IMR-90 (cell line): Measurements from ENCODE around the gene TBC1D10A. TPM values are rescaled to one million over a fixed set of nuclear protein-coding genes. Genes with fewer than 3 reads are reported as not detected.

Source experiments
- ATAC-seq: fragments of 200-7000 bp; cut with Tn5 transposase; 2 replicates; pipeline ENCODE4 v1.9.1; 2020; ENCODE audit warnings: low read depth, mild to moderate bottlenecking, moderate library complexity
- BruUV-seq: library from RNA; stranded (reverse); fragments of 400-500 nt; replicated peaks from 2 replicates; lab custom pipeline; 2021; lab: Mats Ljungman, UMichigan
- CTCF ChIA-PET: fragments of 300-600 bp; formaldehyde crosslinking; extraction: SDS; loops from one replicate; lab custom pipeline; 2021; ENCODE audit warnings: antibody characterized with exemption; lab: Yijun Ruan, JAX
- POLR2A ChIA-PET: fragments of 300-600 bp; sonication (Branson Sonifier 250); formaldehyde crosslinking; loops from one replicate; lab custom pipeline; 2022; ENCODE audit warnings: antibody characterized with exemption; ENCODE audit not compliant: unreplicated experiment; lab: Charles Lee
- DNase-seq: peaks from one replicate; pipeline ENCODE4 v3.0.0; 2013
- H2AFZ ChIP-seq: replicated peaks from 2 replicates; pipeline ENCODE3; 2013; ENCODE audit warnings: low read length, mild to moderate bottlenecking; ENCODE audit not compliant: poor library complexity
- H2AK5ac ChIP-seq: 2 replicates; pipeline ENCODE4 v1.6.1; 2013; ENCODE audit warnings: low read depth, low read length, inconsistent platforms
- H2AK9ac ChIP-seq: replicated peaks from 2 replicates; pipeline ENCODE3; 2013; ENCODE audit warnings: mild to moderate bottlenecking, low read depth, low read length, moderate library complexity; ENCODE audit not compliant: poor library complexity
- H2BK120ac ChIP-seq: 2 replicates; pipeline ENCODE4 v1.6.1; 2013; ENCODE audit warnings: low read depth, low read length, inconsistent platforms
- H2BK15ac ChIP-seq: 3 replicates; pipeline ENCODE4 v1.6.1; 2013; ENCODE audit warnings: low read depth, low read length, inconsistent platforms
- H2BK20ac ChIP-seq: 2 replicates; pipeline ENCODE4 v1.6.1; 2013; ENCODE audit warnings: low read depth, mild to moderate bottlenecking, inconsistent platforms, low read length, moderate library complexity
- H2BK5ac ChIP-seq: 2 replicates; pipeline ENCODE4 v1.6.1; 2013; ENCODE audit warnings: mild to moderate bottlenecking, low read depth, low read length, inconsistent platforms; ENCODE audit not compliant: poor library complexity, severe bottlenecking
- H3K14ac ChIP-seq: replicated peaks from 2 replicates; pipeline ENCODE4 v1.6.1; 2013; ENCODE audit warnings: low read depth, low read length, inconsistent platforms
- H3K18ac ChIP-seq: 2 replicates; pipeline ENCODE4 v1.6.1; 2013; ENCODE audit warnings: low read depth, low read length, control low read depth
- H3K23ac ChIP-seq: 2 replicates; pipeline ENCODE4 v1.6.1; 2013; ENCODE audit warnings: low read depth, low read length, inconsistent platforms
- H3K27ac ChIP-seq: 2 replicates; pipeline ENCODE4 v1.5.1; 2013; ENCODE audit warnings: mild to moderate bottlenecking, control low read depth, low read length; ENCODE audit not compliant: insufficient read depth
- H3K27me3 ChIP-seq: 2 replicates; pipeline ENCODE4 v1.6.1; 2013; ENCODE audit warnings: low read length; ENCODE audit not compliant: control insufficient read depth, insufficient read depth
- H3K36me3 ChIP-seq: 2 replicates; pipeline ENCODE4 v1.6.1; 2013; ENCODE audit warnings: low read length, mixed read lengths; ENCODE audit not compliant: control insufficient read depth, insufficient read depth
- H3K4ac ChIP-seq: 2 replicates; pipeline ENCODE4 v1.6.1; 2013; ENCODE audit warnings: low read depth, low read length, inconsistent platforms
- H3K4me1 ChIP-seq: 2 replicates; pipeline ENCODE4 v1.6.1; 2013; ENCODE audit warnings: low read length, mixed read lengths; ENCODE audit not compliant: control insufficient read depth, insufficient read depth
- H3K4me2 ChIP-seq: 2 replicates; pipeline ENCODE4 v1.6.1; 2013; ENCODE audit warnings: low read depth, mild to moderate bottlenecking, control low read depth, low read length, moderate library complexity
- H3K4me3 ChIP-seq: 2 replicates; pipeline ENCODE4 v1.5.1; 2013; ENCODE audit warnings: low read depth, mild to moderate bottlenecking, control low read depth, low read length, moderate library complexity; ENCODE audit not compliant: insufficient read depth
- H3K56ac ChIP-seq: 2 replicates; pipeline ENCODE4 v1.6.1; 2013; ENCODE audit warnings: low read length, inconsistent platforms; ENCODE audit not compliant: insufficient read depth; ENCODE audit errors: extremely low read depth
- H3K79me1 ChIP-seq, 2 experiments: 2 replicates each; pipeline ENCODE4 v1.6.1; 2013; ENCODE audit warnings: low read length in 2 of 2, inconsistent platforms in 1 of 2, low read depth in 1 of 2
- H3K9ac ChIP-seq: 2 replicates; pipeline ENCODE4 v1.6.1; 2013; ENCODE audit warnings: low read depth, low read length, control low read depth
- H3K9me1 ChIP-seq: 2 replicates; pipeline ENCODE4 v1.6.1; 2013; ENCODE audit warnings: low read length, inconsistent platforms; ENCODE audit not compliant: insufficient read depth
- H3K9me3 ChIP-seq: 2 replicates; pipeline ENCODE4 v1.6.1; 2013; ENCODE audit warnings: low read length; ENCODE audit not compliant: control insufficient read depth, insufficient read depth
- H4K20me1 ChIP-seq: 2 replicates; pipeline ENCODE4 v1.6.1; 2013; ENCODE audit warnings: low read length, inconsistent platforms; ENCODE audit not compliant: insufficient read depth
- H4K5ac ChIP-seq: 2 replicates; pipeline ENCODE4 v1.6.1; 2013; ENCODE audit warnings: mild to moderate bottlenecking, low read depth, low read length, control low read depth
- H4K8ac ChIP-seq, 2 experiments: 2 replicates each; pipeline ENCODE4 v1.6.1; 2013; ENCODE audit warnings: low read depth in 2 of 2, low read length in 2 of 2, control low read depth in 1 of 2, inconsistent platforms in 1 of 2
- H4K91ac ChIP-seq: 2 replicates; pipeline ENCODE4 v1.6.1; 2013; ENCODE audit warnings: low read depth, low read length, inconsistent platforms; ENCODE audit not compliant: insufficient read depth
- BHLHE40 ChIP-seq: fragments of 150-350 bp; IDR thresholded peaks from 2 replicates; pipeline ENCODE4 v1.6.1; 2016; ENCODE audit warnings: mild to moderate bottlenecking, low read depth, low read length
- CEBPB ChIP-seq: IDR thresholded peaks from 2 replicates; pipeline ENCODE4 v1.6.1; 2012; ENCODE audit warnings: low read depth, low read length, improper control_type of control experiment
- CHD1 ChIP-seq: IDR thresholded peaks from 2 replicates; pipeline ENCODE4 v1.6.1; 2012; ENCODE audit warnings: low read depth, low read length, improper control_type of control experiment
- CTCF ChIP-seq: conservative IDR thresholded peaks from 2 replicates; pipeline ENCODE4 v1.5.1; 2012; ENCODE audit warnings: mild to moderate bottlenecking, low read depth, low read length, improper control_type of control experiment
- ELK1 ChIP-seq: fragments of 150-350 bp; IDR thresholded peaks from 2 replicates; pipeline ENCODE4 v1.6.1; 2016; ENCODE audit warnings: low read depth, mild to moderate bottlenecking, low read length, moderate library complexity, borderline replicate concordance
- FOS ChIP-seq: fragments of 150-350 bp; IDR thresholded peaks from 2 replicates; pipeline ENCODE4 v1.6.1; 2016; ENCODE audit warnings: low read depth, low read length
- MAFK ChIP-seq: IDR thresholded peaks from 2 replicates; pipeline ENCODE4 v1.6.1; 2012; ENCODE audit warnings: low read depth, low read length, improper control_type of control experiment
- MAZ ChIP-seq: IDR thresholded peaks from 2 replicates; pipeline ENCODE4 v1.6.1; 2012; ENCODE audit warnings: low read depth, mild to moderate bottlenecking, low read length, improper control_type of control experiment, moderate library complexity, borderline replicate concordance
- MXI1 ChIP-seq: IDR thresholded peaks from 2 replicates; pipeline ENCODE4 v1.6.1; 2012; ENCODE audit warnings: low read depth, mild to moderate bottlenecking, low read length, moderate library complexity, borderline replicate concordance
- NFE2L2 ChIP-seq: fragments of 150-350 bp; IDR thresholded peaks from 2 replicates; pipeline ENCODE4 v1.6.1; 2016; ENCODE audit warnings: low read depth, mild to moderate bottlenecking, low read length
- POLR2A ChIP-seq: IDR thresholded peaks from 2 replicates; pipeline ENCODE4 v1.6.1; 2012; ENCODE audit warnings: mild to moderate bottlenecking, low read depth, low read length
- RAD21 ChIP-seq: IDR thresholded peaks from 2 replicates; pipeline ENCODE4 v1.6.1; 2012; ENCODE audit warnings: low read length, improper control_type of control experiment
- RCOR1 ChIP-seq: IDR thresholded peaks from 2 replicates; pipeline ENCODE4 v1.6.1; 2012; ENCODE audit warnings: mild to moderate bottlenecking, low read length, improper control_type of control experiment; ENCODE audit not compliant: insufficient replicate concordance
- RFX5 ChIP-seq: IDR thresholded peaks from 2 replicates; pipeline ENCODE4 v1.8.0; 2012; ENCODE audit warnings: low read depth, mild to moderate bottlenecking, low read length, moderate library complexity
- USF2 ChIP-seq: fragments of 150-350 bp; IDR thresholded peaks from 2 replicates; pipeline ENCODE4 v1.6.1; 2017; ENCODE audit warnings: mild to moderate bottlenecking, antibody characterized with exemption, low read length, low read depth
- WGBS, 2 experiments: methylation state at CpG; one replicate each; pipeline versions ENCODE4 v1.1.5 to v1.1.7; 2013; ENCODE audit warnings: missing lambda C conversion rate in 2 of 2; ENCODE audit not compliant: insufficient read length in 1 of 2; ENCODE audit errors: extremely low coverage in 2 of 2; 5-methylcytosine and 5-hydroxymethylcytosine counted together
- dilution Hi-C: fragments of 300-500 bp; cut with HindIII; formaldehyde crosslinking; loops from one replicate; pipeline ENCODE4 v1.14.3; 2018; ENCODE audit warnings: low sequenced_read_pairs; ENCODE audit not compliant: unreplicated experiment
- in situ Hi-C: fragments of 300-500 bp; cut with MboI; formaldehyde crosslinking; loops from 3 replicates; pipeline ENCODE4 v1.14.3; 2019; ENCODE audit warnings: low sequenced_read_pairs, inconsistent platforms, mixed read lengths
- intact Hi-C: fragments of 100-400 bp; cut with micrococcal nuclease; formaldehyde crosslinking; loops from 2 replicates; pipeline ENCODE4 v1.10.0; 2022
- polyA plus RNA-seq, 3 experiments: library from polyadenylated mRNA; depleted of rRNA; stranded (reverse); fragments of >200 nt; gene quantifications; 2 replicates each; pipeline ENCODE4 v1.2.3, GENCODE V29; 2012; ENCODE audit warnings: low replicate concordance in 1 of 3
- total RNA-seq: library from RNA; depleted of rRNA; stranded (reverse); fragments of >200 nt; gene quantifications from 2 replicates; pipeline ENCODE4 v1.2.3, GENCODE V29; 2012

Gene TBC1D10A
- total and polyA plus RNA-seq, 2 of the 4 experiments (the other 2 are of a cell fraction), result 16.3 to 33.1 TPM

DNA sequence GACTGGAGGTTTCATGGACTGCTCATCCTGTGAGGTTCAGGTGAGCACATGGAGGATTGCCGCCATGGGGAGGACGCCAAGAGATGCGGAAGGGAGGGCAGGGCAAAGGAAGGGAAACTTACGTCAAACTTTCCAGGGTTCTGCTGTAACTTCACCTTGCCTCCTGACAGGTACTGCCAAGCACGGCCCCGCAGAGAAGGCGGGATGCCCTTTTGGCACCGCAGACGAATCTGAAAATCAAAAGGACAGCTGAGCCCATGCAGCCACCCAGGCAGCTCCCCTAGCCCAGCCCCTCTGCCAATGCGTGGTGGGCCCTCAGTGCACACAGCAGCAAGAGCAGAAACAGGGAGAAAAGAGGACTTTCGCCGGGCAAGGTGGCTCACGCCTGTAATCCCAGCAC is 27.4 kb downstream of the TBC1D10A start:
- no peak overlapping the region for H3K56ac ChIP-seq
- no peak overlapping the region for H3K9ac ChIP-seq
- H3K4me1 ChIP-seq, result peaks cover 6% of the 10 kb centered on the region; the same call in 1 of the 2 replicates
- no peak overlapping the region for H3K4me2 ChIP-seq
- ATAC-seq (no peak), DNase-seq (no peak)
- no peak overlapping the region for H3K27ac ChIP-seq
- H2AK9ac ChIP-seq, result no peak overlapping the region
- no peak overlapping the region for H2BK20ac ChIP-seq
- POLR2A ChIA-PET, result no interaction called here
- WGBS, 2 experiments, result 99% methylated on average over 11 of the region's 13 CpGs; no CpG with 5 or more reads in 1 of the 2 experiments
- H3K14ac ChIP-seq, result no peak overlapping the region
- no peak for TF ChIP-seq CTCF
- no peak for TF ChIP-seq RCOR1
- no peak for TF ChIP-seq ELK1
- no peak for TF ChIP-seq RAD21
- no peak for TF ChIP-seq USF2
- no peak for TF ChIP-seq MXI1
- no peak for TF ChIP-seq BHLHE40
- TF ChIP-seq MAZ, result no peak
- TF ChIP-seq NFE2L2, result no peak
- TF ChIP-seq MAFK, result no peak
- no peak for TF ChIP-seq FOS
- TF ChIP-seq CEBPB, result no peak
- no peak for TF ChIP-seq CHD1
- TF ChIP-seq POLR2A, result no peak
- no peak for TF ChIP-seq RFX5
- no peaks in the 10 kb centered on the region for H3K9me3 ChIP-seq
- CTCF ChIA-PET, result no interaction called here
- dilution Hi-C loops (no loop called here), in situ Hi-C loops (no loop called here), intact Hi-C loops (no loop called here)
- H3K36me3 ChIP-seq, result peaks cover 78% of the 10 kb centered on the region
- no peak overlapping the region for H2AFZ ChIP-seq
- H3K18ac ChIP-seq, result no peak overlapping the region
- H3K23ac ChIP-seq, result no peak overlapping the region
- no peak overlapping the region for H3K4ac ChIP-seq
- H2BK15ac ChIP-seq, result no peak overlapping the region
- no peak overlapping the region for H2BK120ac ChIP-seq
- no peak overlapping the region for H4K8ac ChIP-seq
- no peak overlapping the region for H2AK5ac ChIP-seq
- no peak overlapping the region for H3K4me3 ChIP-seq
- peaks cover 39 to 42% of the 10 kb centered on the region in 2 experiments for H3K79me1 ChIP-seq
- no TSS peak for BruUV-seq
- no peak overlapping the region for H4K5ac ChIP-seq
- H2BK5ac ChIP-seq, result no peak overlapping the region
- no peaks in the 10 kb centered on the region for H3K27me3 ChIP-seq
- no peak overlapping the region for H4K91ac ChIP-seq
- peaks cover 9% of the 10 kb centered on the region for H3K9me1 ChIP-seq
- H4K20me1 ChIP-seq, result peaks cover 29% of the 10 kb centered on the region
